HepG2 (cell line): ENCODE data around the gene AFDN. TPM values are rescaled to one million over a fixed set of nuclear protein-coding genes. Genes with fewer than 3 reads are reported as not detected.
A peak's percentile ranks its signal among the peaks of the same experiment; 100 is the strongest.

Experiments used
- BORCS8-MEF2B ChIP-seq: sonication (generic); formaldehyde crosslinking; IDR thresholded peaks from 2 replicates; pipeline ENCODE4 v1.8.0; 2022; ENCODE audit warnings: mild to moderate bottlenecking, missing genetic modification reagents
- BRD4 ChIP-seq: sonication (generic); formaldehyde crosslinking; IDR thresholded peaks from 2 replicates; pipeline ENCODE4 v1.4.0; 2020; ENCODE audit warnings: missing genetic modification reagents
- CBFB ChIP-seq: sonication (generic); formaldehyde crosslinking; IDR thresholded peaks from 2 replicates; pipeline ENCODE4 v1.4.0; 2020; ENCODE audit warnings: missing genetic modification reagents
- CBX2 ChIP-seq, 2 experiments: fragments of 200-600 bp in 1 of 2; sonication (generic); formaldehyde crosslinking in 1 of 2; IDR thresholded peaks; 2 replicates each; pipeline versions ENCODE4 v1.7.0 to v1.8.1; 2018 to 2022; ENCODE audit warnings: low read depth in 2 of 2, low read length in 1 of 2, mild to moderate bottlenecking in 1 of 2, missing genetic modification reagents in 1 of 2
- ESRRA ChIP-seq: sonication (generic); formaldehyde crosslinking; IDR thresholded peaks from 2 replicates; pipeline ENCODE4 v1.5.1; 2020; ENCODE audit warnings: mild to moderate bottlenecking, low read depth, missing genetic modification reagents
- EZH2 ChIP-seq: conservative IDR thresholded peaks from 2 replicates; pipeline ENCODE4 v1.6.1; 2012; ENCODE audit warnings: mild to moderate bottlenecking, low read depth, low read length, moderate library complexity
- HNRNPUL1 ChIP-seq: fragments of 200-400 bp; formaldehyde crosslinking; IDR thresholded peaks from 2 replicates; pipeline ENCODE4 v1.6.1; 2017; ENCODE audit warnings: low read depth, mild to moderate bottlenecking, low read length, moderate library complexity
- MEIS2 ChIP-seq: sonication (generic); formaldehyde crosslinking; IDR thresholded peaks from 2 replicates; pipeline ENCODE4 v1.9.0; 2021; ENCODE audit warnings: mild to moderate bottlenecking, missing genetic modification reagents
- MLX ChIP-seq: IDR thresholded peaks from 2 replicates; pipeline ENCODE4 v1.6.1; 2016
- NFIC ChIP-seq: IDR thresholded peaks from 2 replicates; pipeline ENCODE4 v1.6.1; 2012; ENCODE audit warnings: mild to moderate bottlenecking, low read length, inconsistent platforms
- PHB2 ChIP-seq: fragments of 450-650 bp; IDR thresholded peaks from 2 replicates; pipeline ENCODE4 v1.6.1; 2018; ENCODE audit not compliant: partially characterized antibody
- STAG1 ChIP-seq: sonication (generic); formaldehyde crosslinking; IDR thresholded peaks from 2 replicates; pipeline ENCODE4 v1.4.0; 2020; ENCODE audit warnings: missing genetic modification reagents
- TAF15 ChIP-seq: fragments of 200-400 bp; formaldehyde crosslinking; IDR thresholded peaks from one replicate; pipeline ENCODE4 v1.6.1; 2018; ENCODE audit warnings: mild to moderate bottlenecking, low read depth, low read length; ENCODE audit not compliant: poor library complexity, severe bottlenecking
- TOPORS ChIP-seq: sonication (generic); formaldehyde crosslinking; IDR thresholded peaks from 2 replicates; pipeline ENCODE4 v1.8.0; 2023; ENCODE audit warnings: mild to moderate bottlenecking, missing genetic modification reagents
- ZNF138 ChIP-seq: sonication (generic); formaldehyde crosslinking; IDR thresholded peaks from 2 replicates; pipeline ENCODE4 v1.5.0; 2020; ENCODE audit warnings: mild to moderate bottlenecking, low read depth, missing genetic modification reagents
- ZNF256 ChIP-seq: sonication (generic); formaldehyde crosslinking; conservative IDR thresholded peaks from 2 replicates; pipeline ENCODE4 v1.4.0; 2020; ENCODE audit warnings: missing genetic modification reagents
- ZNF382 ChIP-seq: sonication (generic); formaldehyde crosslinking; IDR thresholded peaks from 2 replicates; pipeline ENCODE4 v1.5.0; 2020; ENCODE audit warnings: missing genetic modification reagents, mild to moderate bottlenecking, borderline replicate concordance
- ZNF773 ChIP-seq: sonication (generic); formaldehyde crosslinking; IDR thresholded peaks from 2 replicates; pipeline ENCODE4 v1.4.0; 2020; ENCODE audit warnings: missing genetic modification reagents, borderline replicate concordance
- ZSCAN12 ChIP-seq: sonication (generic); formaldehyde crosslinking; IDR thresholded peaks from 2 replicates; pipeline ENCODE4 v1.9.0; 2021; ENCODE audit warnings: mild to moderate bottlenecking, missing genetic modification reagents
- polyA plus RNA-seq, 8 experiments: library from polyadenylated mRNA; depleted of rRNA in 3 of 8; stranded (reverse) in 7 of 8; unstranded in 1 of 8; fragments of >200 nt; fragmentation: Illumina TruSeq in 4 of 8; extraction: Trizol in 4 of 8; gene quantifications; 2 replicates each; pipeline versions ENCODE4 v1.2.1 to v1.2.3, GENCODE V29; 2011 to 2016; ENCODE audit warnings: low read depth in 4 of 8, missing spikeins in 1 of 8, mixed read lengths in 1 of 8; ENCODE audit not compliant: insufficient read depth in 1 of 8
- total RNA-seq, 5 experiments: library from RNA; depleted of rRNA; stranded (reverse); fragments of >200 nt; fragmentation: Illumina TruSeq; extraction: Trizol; gene quantifications; 2 replicates each; pipeline ENCODE4 v1.2.3, GENCODE V29; 2016; ENCODE audit warnings: low read depth in 1 of 5
- TF ChIP-seq, protein P1 (sequence below): sonication (generic); formaldehyde crosslinking; IDR thresholded peaks from 2 replicates; pipeline ENCODE4 v1.8.1; 2023; ENCODE audit warnings: mild to moderate bottlenecking, missing genetic modification reagents
- TF ChIP-seq, protein P2 (sequence below): sonication (generic); formaldehyde crosslinking; IDR thresholded peaks from 2 replicates; pipeline ENCODE4 v1.5.0; 2020; ENCODE audit warnings: missing genetic modification reagents
- TF ChIP-seq, protein P3 (sequence below): sonication (generic); formaldehyde crosslinking; IDR thresholded peaks from 2 replicates; pipeline ENCODE4 v1.8.1; 2022; ENCODE audit warnings: low read depth, mild to moderate bottlenecking, missing genetic modification reagents
- TF ChIP-seq, protein P4 (sequence below): sonication (generic); formaldehyde crosslinking; IDR thresholded peaks from 2 replicates; pipeline ENCODE4 v1.4.0; 2020; ENCODE audit warnings: mild to moderate bottlenecking, missing genetic modification reagents

Gene AFDN
- total and polyA plus RNA-seq, 2 of the 13 experiments (the other 11 are each of a cell fraction or from before 2014, with no cell fraction given), result 136 to 151 TPM

GRCh38 chr6:167827583-167828324, 1.0 kb downstream of the AFDN start (continued):
- peak; percentile 49; the same call in 1 of the 2 replicates for TF ChIP-seq BRD4 (CRISPR knock-in tag)
- TF ChIP-seq TOPORS, result no peak; the same call in 1 of the 2 replicates
- TF ChIP-seq, protein P1, sequence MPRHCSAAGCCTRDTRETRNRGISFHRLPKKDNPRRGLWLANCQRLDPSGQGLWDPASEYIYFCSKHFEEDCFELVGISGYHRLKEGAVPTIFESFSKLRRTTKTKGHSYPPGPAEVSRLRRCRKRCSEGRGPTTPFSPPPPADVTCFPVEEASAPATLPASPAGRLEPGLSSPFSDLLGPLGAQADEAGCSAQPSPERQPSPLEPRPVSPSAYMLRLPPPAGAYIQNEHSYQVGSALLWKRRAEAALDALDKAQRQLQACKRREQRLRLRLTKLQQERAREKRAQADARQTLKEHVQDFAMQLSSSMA (CRISPR knock-in tag), result 0 out of 2 replicates have a peak, but pooled peaks have one; percentile 24
- TF ChIP-seq ESRRA, result peak; percentile 65; the same call in 1 of the 2 replicates
- TF ChIP-seq PHB2, result no peak
- TF ChIP-seq BORCS8-MEF2B, result peak; percentile 71; the same call in 1 of the 2 replicates
- TF ChIP-seq NFIC, result no peak
- TF ChIP-seq ZNF382 (CRISPR knock-in tag), result no peak
- peak; percentile 76 for TF ChIP-seq TAF15
- no peak for TF ChIP-seq MLX
- no peak for TF ChIP-seq ZNF256
- no peak for TF ChIP-seq HNRNPUL1
- TF ChIP-seq, protein P2, sequence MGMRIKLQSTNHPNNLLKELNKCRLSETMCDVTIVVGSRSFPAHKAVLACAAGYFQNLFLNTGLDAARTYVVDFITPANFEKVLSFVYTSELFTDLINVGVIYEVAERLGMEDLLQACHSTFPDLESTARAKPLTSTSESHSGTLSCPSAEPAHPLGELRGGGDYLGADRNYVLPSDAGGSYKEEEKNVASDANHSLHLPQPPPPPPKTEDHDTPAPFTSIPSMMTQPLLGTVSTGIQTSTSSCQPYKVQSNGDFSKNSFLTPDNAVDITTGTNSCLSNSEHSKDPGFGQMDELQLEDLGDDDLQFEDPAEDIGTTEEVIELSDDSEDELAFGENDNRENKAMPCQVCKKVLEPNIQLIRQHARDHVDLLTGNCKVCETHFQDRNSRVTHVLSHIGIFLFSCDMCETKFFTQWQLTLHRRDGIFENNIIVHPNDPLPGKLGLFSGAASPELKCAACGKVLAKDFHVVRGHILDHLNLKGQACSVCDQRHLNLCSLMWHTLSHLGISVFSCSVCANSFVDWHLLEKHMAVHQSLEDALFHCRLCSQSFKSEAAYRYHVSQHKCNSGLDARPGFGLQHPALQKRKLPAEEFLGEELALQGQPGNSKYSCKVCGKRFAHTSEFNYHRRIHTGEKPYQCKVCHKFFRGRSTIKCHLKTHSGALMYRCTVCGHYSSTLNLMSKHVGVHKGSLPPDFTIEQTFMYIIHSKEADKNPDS (CRISPR knock-in tag), result no peak
- TF ChIP-seq CBFB, result 0 out of 2 replicates have a peak, but pooled peaks have one; percentile 5
- no peak for TF ChIP-seq ZNF773 (CRISPR knock-in tag)
- no peak for TF ChIP-seq CBX2 (IDR thresholded peaks at IDR 0.05; ENCODE audit: low read depth, low read length)
- TF ChIP-seq CBX2 (CRISPR knock-in tag; IDR thresholded peaks at IDR 0.05; ENCODE audit: low read depth), result no peak
- TF ChIP-seq ZNF138, result no peak
- no peak; the same call in 1 of the 2 replicates for TF ChIP-seq STAG1 (CRISPR knock-in tag)
- TF ChIP-seq, protein P3, sequence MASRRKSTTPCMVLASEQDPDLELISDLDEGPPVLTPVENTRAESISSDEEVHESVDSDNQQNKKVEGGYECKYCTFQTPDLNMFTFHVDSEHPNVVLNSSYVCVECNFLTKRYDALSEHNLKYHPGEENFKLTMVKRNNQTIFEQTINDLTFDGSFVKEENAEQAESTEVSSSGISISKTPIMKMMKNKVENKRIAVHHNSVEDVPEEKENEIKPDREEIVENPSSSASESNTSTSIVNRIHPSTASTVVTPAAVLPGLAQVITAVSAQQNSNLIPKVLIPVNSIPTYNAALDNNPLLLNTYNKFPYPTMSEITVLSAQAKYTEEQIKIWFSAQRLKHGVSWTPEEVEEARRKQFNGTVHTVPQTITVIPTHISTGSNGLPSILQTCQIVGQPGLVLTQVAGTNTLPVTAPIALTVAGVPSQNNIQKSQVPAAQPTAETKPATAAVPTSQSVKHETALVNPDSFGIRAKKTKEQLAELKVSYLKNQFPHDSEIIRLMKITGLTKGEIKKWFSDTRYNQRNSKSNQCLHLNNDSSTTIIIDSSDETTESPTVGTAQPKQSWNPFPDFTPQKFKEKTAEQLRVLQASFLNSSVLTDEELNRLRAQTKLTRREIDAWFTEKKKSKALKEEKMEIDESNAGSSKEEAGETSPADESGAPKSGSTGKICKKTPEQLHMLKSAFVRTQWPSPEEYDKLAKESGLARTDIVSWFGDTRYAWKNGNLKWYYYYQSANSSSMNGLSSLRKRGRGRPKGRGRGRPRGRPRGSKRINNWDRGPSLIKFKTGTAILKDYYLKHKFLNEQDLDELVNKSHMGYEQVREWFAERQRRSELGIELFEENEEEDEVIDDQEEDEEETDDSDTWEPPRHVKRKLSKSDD (CRISPR knock-in tag), result no peak
- no peak for TF ChIP-seq EZH2
- no peak for TF ChIP-seq ZSCAN12 (CRISPR knock-in tag)
- TF ChIP-seq MEIS2, result no peak
- TF ChIP-seq, protein P4, sequence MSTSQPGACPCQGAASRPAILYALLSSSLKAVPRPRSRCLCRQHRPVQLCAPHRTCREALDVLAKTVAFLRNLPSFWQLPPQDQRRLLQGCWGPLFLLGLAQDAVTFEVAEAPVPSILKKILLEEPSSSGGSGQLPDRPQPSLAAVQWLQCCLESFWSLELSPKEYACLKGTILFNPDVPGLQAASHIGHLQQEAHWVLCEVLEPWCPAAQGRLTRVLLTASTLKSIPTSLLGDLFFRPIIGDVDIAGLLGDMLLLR (CRISPR knock-in tag), result no peak; the same call in 1 of the 2 replicates
